Measurements from ENCODE around the gene PDLIM1. TPM values are rescaled to one million over a fixed set of nuclear protein-coding genes. Genes with fewer than 3 reads are reported as not detected.
A peak's percentile ranks its signal among the peaks of the same experiment; 100 is the strongest.
"Not testable (repeated sequence)": the region's sequence is repeated elsewhere in the genome, so short reads cannot be mapped to it uniquely, and the experiment has no call there.

PDLIM1 gene
- total RNA-seq, 4 donors from 2014 or later: 59.5 to 142 (median 79.2) TPM

DNA sequence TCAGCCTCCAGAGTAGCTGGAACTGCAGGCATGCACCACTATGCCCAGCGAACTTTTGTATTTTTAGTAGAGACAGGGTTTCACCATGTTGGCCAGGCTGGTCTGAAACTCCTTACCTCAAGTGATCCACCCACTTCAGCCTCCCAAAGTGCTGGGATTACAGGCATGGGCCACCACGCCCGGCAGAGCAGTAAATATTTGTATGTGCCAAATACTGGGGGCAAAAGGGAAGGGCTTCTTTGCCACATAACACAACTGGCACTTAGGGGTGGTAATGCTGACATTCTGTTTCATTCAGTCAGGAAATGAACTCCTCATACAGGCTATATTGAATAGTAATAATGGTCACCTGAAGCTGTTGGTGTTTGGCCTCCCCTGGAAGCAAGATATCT, 55.1 kb downstream of the PDLIM1 start:
- Histone ChIP-seq H3K9me3 (no peaks in the 10 kb centered on the region), H3K4me1 (peaks cover 4 to 21% (median 13%) of the 10 kb centered on the region in 3 donors), H3K27ac (peak overlapping the region in 1 of 4 donors; percentile 18), H3K4me3 (no peak overlapping the region), H3K27me3 (no peaks in the 10 kb centered on the region), H3K36me3 (peaks cover 0 to 74% (median 34%) of the 10 kb centered on the region in 3 donors)
- WGBS, 2 donors: 60 to 100% methylated on average over 1 to 2 of the region's 3 CpGs
- no peak for DNase-seq
- TF ChIP-seq CTCF (IDR thresholded peaks at IDR 0.05) (no peak), POLR2A (IDR thresholded peaks at IDR 0.05) (no peak)
- intact Hi-C loops (cut with DNase I): no loop called here

- no peaks in the 10 kb centered on the region for H3K9me3 ChIP-seq
- intact Hi-C loops (cut with DNase I): no loop called here
- WGBS, 2 donors: 91 to 92% methylated on average over 5 of the region's 5 CpGs
Measured at GRCh38 chr10:95234951-95235350, 55.9 kb downstream of the PDLIM1 start.

DNA sequence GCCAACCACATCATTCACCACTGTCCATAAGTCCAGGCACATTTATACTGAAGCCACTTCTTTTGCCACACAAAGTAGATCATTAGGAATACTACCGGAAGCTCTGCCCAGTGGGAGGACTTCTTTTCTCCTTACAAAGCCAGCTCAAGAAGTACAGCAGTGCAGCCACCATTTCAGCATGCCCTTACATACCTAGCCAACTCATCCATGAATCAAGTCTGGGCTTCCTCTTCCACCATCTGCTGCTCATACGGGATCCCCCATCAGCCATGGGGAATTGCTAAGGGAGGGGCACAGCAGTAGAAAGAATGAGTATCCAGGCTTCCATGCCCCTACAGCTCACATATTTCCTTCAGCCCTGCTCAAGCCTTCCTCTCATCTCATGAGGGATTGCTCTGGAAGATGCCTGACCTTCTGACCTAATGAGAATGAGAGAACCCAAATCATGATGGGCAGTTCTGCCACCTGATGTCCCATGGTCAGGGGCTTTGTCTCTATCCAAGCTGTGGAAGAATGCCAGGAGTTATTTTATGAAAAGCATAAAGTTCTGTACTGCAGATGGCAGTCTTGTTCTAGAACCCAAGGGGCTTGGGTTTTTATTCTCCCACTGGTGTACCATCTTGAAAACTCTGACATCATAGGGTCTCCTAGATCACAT, 57.3 kb downstream of the PDLIM1 start:
- no peak overlapping the region for H3K4me3 ChIP-seq
- no peak overlapping the region for H3K27ac ChIP-seq
- WGBS, 2 donors: 63 to 91% methylated on average over 1 to 2 of the region's 2 CpGs
- H3K36me3 ChIP-seq: peaks cover 0 to 63% (median 15%) of the 10 kb centered on the region in 3 donors
- TF ChIP-seq CTCF (IDR thresholded peaks at IDR 0.05): no peak
- TF ChIP-seq POLR2A (IDR thresholded peaks at IDR 0.05): no peak
- H3K9me3 ChIP-seq: no peaks in the 10 kb centered on the region
- no peak for DNase-seq
- H3K4me1 ChIP-seq: peaks cover 4 to 25% (median 13%) of the 10 kb centered on the region in 3 donors
- intact Hi-C loops (cut with DNase I): no loop called here
- H3K27me3 ChIP-seq: no peaks in the 10 kb centered on the region

More at GRCh38 chr10:95234951-95235350, 55.9 kb downstream of the PDLIM1 start:
- TF ChIP-seq POLR2A (IDR thresholded peaks at IDR 0.05) (no peak), CTCF (IDR thresholded peaks at IDR 0.05) (no peak)
- H3K4me1 ChIP-seq: peaks cover 4 to 25% (median 13%) of the 10 kb centered on the region in 3 donors
- H3K4me3 ChIP-seq: no peak overlapping the region
- H3K36me3 ChIP-seq: peaks cover 0 to 67% (median 27%) of the 10 kb centered on the region in 3 donors
- no peak overlapping the region for H3K27ac ChIP-seq
- no peaks in the 10 kb centered on the region for H3K27me3 ChIP-seq
- DNase-seq: no peak

DNA sequence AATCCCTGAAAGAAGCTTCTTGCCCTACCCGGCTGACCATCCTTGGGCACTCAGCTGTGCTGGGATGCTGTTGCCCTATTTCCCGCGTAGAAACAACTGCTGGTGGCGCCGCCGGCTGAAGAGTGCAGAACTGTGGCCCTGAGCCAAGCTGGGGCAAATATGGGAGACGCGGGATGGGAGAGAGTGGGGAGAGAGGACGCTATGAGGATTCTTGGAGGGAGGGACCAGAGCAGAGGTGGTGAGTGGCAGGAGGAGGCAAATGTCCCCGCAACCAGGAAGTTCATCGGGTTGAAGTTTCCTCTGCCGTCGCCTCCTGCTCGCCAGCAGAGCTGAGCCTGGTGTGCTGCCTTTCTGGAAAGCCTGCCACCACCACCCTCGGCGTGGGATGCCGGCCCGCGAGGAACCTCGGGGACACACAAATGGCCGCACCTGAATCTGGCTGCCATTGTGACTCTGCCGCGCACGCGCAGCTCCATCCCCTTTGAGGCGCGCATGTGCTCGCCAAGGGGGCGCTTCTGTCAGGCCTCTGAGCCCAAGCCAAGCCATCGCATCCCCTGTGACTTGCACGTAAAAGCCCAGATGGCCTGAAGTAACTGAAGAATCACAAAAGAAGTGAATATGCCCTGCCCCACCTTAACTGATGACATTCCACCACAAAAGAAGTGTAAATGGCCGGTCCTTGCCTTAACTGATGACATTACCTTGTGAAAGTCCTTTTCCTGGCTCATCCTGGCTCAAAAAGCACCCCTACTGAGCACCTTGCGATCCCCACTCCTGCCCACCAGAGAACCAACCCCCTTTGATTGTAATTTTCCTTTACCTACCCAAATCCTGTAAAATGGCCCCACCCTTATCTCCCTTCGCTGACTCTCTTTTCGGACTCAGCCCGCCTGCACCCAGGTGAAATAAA, 59.9 kb downstream of the PDLIM1 start:
- Histone ChIP-seq H3K4me1 (peaks cover 0 to 14% (median 4%) of the 10 kb centered on the region in 3 donors), H3K27ac (peak overlapping the region in 2 of 4 donors; percentile 6 to 29), H3K4me3 (peak overlapping the region; percentile 15 to 61 (median 44)), H3K36me3 (peaks cover 0 to 37% (median 6%) of the 10 kb centered on the region in 3 donors)
- H3K9me3 ChIP-seq; H3K27me3 ChIP-seq; DNase-seq; intact Hi-C loops (cut with DNase I): not testable (repeated sequence)
- 68 to 71% methylated on average over 7 to 24 of the region's 36 CpGs for WGBS, 2 donors

DNA sequence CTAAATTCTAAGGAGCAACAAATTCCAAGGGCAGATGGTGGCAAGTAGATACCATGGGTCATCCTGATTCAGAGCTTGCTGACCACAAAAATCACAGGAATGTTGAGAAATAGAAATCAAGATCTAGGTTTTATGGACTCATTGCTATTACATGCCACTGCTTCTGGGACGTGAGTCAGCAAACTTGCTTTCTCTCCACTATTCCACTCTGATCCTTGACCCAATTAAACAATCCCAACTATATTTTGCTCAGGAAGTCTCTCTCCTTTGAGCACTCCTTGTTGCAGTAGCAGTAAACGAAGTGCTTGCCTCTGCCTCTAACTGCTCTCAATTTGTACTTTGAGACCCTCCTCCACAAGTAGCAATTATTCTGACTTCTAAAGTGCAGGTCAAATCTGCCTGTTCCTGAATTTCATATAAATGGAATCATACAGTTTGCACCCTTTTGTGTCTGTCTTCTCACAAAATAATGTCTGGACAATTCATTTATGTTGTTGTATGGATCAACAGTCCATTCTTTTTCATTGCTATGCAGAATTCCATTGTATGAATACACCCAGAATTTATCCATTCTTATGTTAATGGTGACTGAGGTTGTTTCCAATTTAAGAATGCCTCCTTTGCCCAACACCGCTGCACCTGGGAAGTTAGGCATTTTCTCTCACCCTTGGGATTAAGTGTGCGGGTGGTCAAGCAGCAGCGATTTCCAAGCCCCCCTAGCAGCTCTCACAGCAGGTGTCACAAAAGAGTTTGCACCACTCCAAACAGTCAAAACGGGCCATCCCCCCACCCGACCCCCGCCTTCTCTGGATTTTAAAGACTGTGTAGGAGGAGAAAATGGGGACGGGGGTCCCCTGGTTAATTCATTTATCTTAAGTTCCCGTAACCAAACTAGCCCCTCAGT, 60.8 kb downstream of the PDLIM1 start:
- peaks cover 0 to 10% (median 0%) of the 10 kb centered on the region in 3 donors for H3K4me1 ChIP-seq
- no peaks in the 10 kb centered on the region for H3K9me3 ChIP-seq
- peak overlapping the region; percentile 15 to 61 (median 44) for H3K4me3 ChIP-seq
- WGBS, 2 donors: 64% methylated on average over 10 of the region's 10 CpGs
- peaks cover 0 to 27% (median 4%) of the 10 kb centered on the region in 3 donors for H3K36me3 ChIP-seq
- DNase-seq: no peak
- H3K27me3 ChIP-seq: no peaks in the 10 kb centered on the region
- intact Hi-C loops (cut with DNase I): no loop called here
- no peak overlapping the region for H3K27ac ChIP-seq
- TF ChIP-seq POLR2A (IDR thresholded peaks at IDR 0.05) (no peak), CTCF (IDR thresholded peaks at IDR 0.05) (no peak)

DNA sequence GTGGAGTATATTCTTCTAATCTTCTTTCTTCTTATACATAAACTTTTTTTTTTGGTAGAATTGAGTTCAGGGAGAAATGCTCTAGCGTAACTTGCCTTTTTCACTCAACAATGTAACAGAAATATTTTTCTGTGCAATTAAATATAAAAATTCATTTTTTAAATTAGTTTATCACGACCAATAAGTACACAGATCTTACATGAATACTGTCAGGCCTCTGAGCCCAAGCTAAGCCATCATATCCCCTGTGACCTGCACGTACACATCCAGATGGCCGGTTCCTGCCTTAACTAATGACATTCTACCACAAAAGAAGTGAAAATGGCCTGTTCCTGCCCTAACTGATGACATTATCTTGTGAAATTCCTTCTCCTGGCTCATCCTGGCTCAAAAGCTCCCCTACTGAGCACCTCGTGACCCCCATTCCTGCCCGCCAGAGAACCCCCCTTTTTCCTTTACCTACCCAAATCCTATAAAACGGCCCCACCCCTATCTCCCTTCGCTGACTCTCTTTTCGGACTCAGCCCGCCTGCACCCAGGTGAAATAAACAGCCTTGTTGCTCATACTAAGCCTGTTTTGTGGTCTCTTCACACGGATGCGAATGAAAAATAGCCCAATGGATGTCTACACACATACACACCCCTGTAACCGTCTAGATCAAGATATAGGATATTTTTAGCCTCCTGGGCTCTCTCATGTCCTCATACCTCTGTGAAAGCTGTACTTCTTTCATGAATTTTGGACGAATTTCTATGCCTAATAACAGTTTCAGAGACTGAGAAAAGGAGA, 61.7 kb downstream of the PDLIM1 start:
- H3K27ac ChIP-seq; intact Hi-C loops (cut with DNase I); H3K9me3 ChIP-seq; H3K4me1 ChIP-seq; DNase-seq; H3K4me3 ChIP-seq; H3K27me3 ChIP-seq: not testable (repeated sequence)
- 85 to 87% methylated on average over 12 to 14 of the region's 14 CpGs for WGBS, 2 donors
- peaks cover 0 to 19% (median 0%) of the 10 kb centered on the region in 3 donors for H3K36me3 ChIP-seq
